Hair follicular keratinocyte (primary cell): Measurements from ENCODE around the gene CCNDBP1. TPM values are rescaled to one million over a fixed set of nuclear protein-coding genes. Genes with fewer than 3 reads are reported as not detected.

Experiments
- total RNA-seq: library from RNA; depleted of rRNA; stranded (reverse); fragments of >200 nt; gene quantifications from 2 replicates; pipeline ENCODE4 v1.2.3, GENCODE V29; 2015

Gene CCNDBP1, protein sequence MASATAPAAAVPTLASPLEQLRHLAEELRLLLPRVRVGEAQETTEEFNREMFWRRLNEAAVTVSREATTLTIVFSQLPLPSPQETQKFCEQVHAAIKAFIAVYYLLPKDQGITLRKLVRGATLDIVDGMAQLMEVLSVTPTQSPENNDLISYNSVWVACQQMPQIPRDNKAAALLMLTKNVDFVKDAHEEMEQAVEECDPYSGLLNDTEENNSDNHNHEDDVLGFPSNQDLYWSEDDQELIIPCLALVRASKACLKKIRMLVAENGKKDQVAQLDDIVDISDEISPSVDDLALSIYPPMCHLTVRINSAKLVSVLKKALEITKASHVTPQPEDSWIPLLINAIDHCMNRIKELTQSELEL
- total RNA-seq: 32.0 and 55.1 TPM in 2 replicates

DNA sequence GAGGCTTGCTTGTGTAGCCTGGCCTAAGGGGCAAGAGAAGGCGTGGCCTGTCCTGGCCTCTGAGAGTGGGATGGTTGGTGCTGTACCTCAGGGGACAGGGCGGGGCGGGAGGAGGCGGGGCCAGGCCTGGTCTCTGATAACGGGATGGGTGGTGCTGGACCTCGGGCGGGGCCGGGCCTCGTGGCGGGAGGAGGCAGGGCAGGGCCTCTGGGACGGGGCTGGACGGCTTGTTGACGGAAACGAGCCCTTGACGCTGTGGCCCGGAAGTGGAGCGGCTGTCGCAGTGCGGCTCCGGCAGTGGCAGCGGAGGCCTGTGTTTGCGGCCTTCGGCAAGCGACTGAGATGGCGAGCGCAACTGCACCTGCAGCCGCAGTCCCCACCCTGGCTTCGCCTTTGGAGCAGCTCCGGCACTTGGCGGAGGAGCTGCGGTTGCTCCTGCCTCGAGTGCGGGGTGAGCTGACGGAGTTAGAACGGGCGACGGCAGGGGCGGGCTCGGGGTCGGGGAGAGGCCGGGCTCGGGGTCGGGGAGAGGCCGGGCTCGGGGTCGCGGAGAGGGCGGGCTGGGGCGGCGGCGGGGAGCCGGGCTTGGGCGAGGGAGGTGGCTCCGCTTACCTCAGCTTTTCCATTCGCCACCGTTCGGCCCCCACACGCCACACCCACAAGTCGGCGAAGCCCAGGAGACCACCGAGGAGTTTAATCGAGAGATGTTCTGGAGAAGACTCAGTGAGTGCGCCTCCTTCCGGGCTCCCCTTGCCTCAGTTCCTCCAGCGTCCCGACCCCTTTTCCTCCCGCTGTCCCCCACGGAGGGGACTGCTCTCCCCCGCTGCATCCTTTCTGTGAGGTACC, at the start of gene CCNDBP1:
Gene CCNDBP1, plus strand, starts transcription at position 247 of the 846 bp plus-strand sequence. Its CDS starts 96 bp downstream, at position 343.

GRCh38 chr15:43220991-43221403, 35.8 kb downstream of the CCNDBP1 start, which contains the start of gene EPB42:
Gene EPB42, minus strand, starts transcription at chr15:43221018. Its CDS starts 193 bp downstream, at chr15:43220825.

Other genes starting within 250 kb of the CCNDBP1 start
- gene UBR1, start 79.4 kb upstream of the CCNDBP1 start, total RNA-seq: 16.3 and 17.6 TPM in 2 replicates
- 9.4 and 12.9 TPM in 2 replicates for gene TMEM62, start 51.8 kb upstream of the CCNDBP1 start, total RNA-seq
- gene EPB42, start 35.6 kb downstream of the CCNDBP1 start, total RNA-seq: not detected in 2 replicates
- gene TGM5, start 81.5 kb downstream of the CCNDBP1 start, total RNA-seq: 0.16 TPM in 1 of 2 replicates, not detected in the other
- gene TGM7, start 116.9 kb downstream of the CCNDBP1 start, total RNA-seq: not detected in 2 replicates
- gene LCMT2, start 145.2 kb downstream of the CCNDBP1 start, total RNA-seq: 4.0 and 8.4 TPM in 2 replicates
- 12.5 and 13.9 TPM in 2 replicates for gene ZSCAN29, start 185.6 kb downstream of the CCNDBP1 start, total RNA-seq
- 13.5 and 20.8 TPM in 2 replicates for gene TUBGCP4, start 185.7 kb downstream of the CCNDBP1 start, total RNA-seq